Measurements from ENCODE around the gene IGDCC3.

GRCh38 chr15:65355988-65356353 lies 21.8 kb downstream of the IGDCC3 start:
- TF ChIP-seq POLR2A (IDR thresholded peaks at IDR 0.05; ENCODE audit: extremely low read depth, insufficient read length), result no peak
- TF ChIP-seq CTCF (IDR thresholded peaks at IDR 0.05; ENCODE audit: low read depth, low read length), result no peak
- TF ChIP-seq MAX (IDR thresholded peaks at IDR 0.05; ENCODE audit: low read depth, low read length), result no peak

All from NB4 (cell line).